ENCODE results near the gene OLFM1.

DNA sequence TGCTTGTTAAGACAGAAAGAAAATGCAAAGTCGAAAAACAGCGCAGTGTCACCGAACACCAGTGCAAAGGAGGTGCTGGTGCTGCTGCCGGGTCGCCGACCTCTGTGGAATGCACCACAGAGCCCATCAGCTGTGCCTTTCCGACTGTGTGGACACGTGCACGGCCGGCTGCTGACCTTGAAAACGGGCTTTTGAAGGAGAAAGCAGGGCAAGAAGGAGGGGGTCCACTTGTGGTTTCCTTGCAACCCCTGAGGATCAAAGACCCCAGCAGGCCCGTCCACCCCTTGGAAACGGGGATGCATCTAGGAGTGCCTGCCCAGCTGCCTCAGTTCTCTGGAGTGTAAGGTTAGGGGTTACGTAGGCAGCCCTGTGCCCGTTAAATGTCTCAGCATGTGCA is 6.2 kb upstream of the OLFM1 start:
- TF ChIP-seq EZH2 (IDR thresholded peaks at IDR 0.05; ENCODE audit: borderline replicate concordance, insufficient read depth, low read depth, low read length, poor library complexity, severe bottlenecking): no peak
- TF ChIP-seq, protein P1, sequence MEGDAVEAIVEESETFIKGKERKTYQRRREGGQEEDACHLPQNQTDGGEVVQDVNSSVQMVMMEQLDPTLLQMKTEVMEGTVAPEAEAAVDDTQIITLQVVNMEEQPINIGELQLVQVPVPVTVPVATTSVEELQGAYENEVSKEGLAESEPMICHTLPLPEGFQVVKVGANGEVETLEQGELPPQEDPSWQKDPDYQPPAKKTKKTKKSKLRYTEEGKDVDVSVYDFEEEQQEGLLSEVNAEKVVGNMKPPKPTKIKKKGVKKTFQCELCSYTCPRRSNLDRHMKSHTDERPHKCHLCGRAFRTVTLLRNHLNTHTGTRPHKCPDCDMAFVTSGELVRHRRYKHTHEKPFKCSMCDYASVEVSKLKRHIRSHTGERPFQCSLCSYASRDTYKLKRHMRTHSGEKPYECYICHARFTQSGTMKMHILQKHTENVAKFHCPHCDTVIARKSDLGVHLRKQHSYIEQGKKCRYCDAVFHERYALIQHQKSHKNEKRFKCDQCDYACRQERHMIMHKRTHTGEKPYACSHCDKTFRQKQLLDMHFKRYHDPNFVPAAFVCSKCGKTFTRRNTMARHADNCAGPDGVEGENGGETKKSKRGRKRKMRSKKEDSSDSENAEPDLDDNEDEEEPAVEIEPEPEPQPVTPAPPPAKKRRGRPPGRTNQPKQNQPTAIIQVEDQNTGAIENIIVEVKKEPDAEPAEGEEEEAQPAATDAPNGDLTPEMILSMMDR (IDR thresholded peaks at IDR 0.05): no peak
